Endothelial cell of umbilical vein (primary cell): ENCODE measurements around the gene PCGF3. TPM values are rescaled to one million over a fixed set of nuclear protein-coding genes. Genes with fewer than 3 reads are reported as not detected.

Source experiments
- BruUV-seq: library from RNA; stranded (reverse); fragments of 400-500 nt; replicated peaks from 2 replicates; lab custom pipeline; 2021; lab: Mats Ljungman, UMichigan
- CTCF ChIA-PET: fragments of 300-600, 350-600 bp; sonication (Branson Sonifier 250); formaldehyde crosslinking; loops from one replicate; lab custom pipeline; 2021; ENCODE audit warnings: antibody characterized with exemption, inconsistent platforms; lab: Charles Lee
- POLR2A ChIA-PET: fragments of 300-600, 350-600 bp; sonication (Branson Sonifier 250); formaldehyde crosslinking; loops from one replicate; lab custom pipeline; 2021; ENCODE audit warnings: antibody characterized with exemption, inconsistent platforms; lab: Charles Lee
- DNase-seq: peaks from one replicate; pipeline ENCODE4 v3.0.0-alpha.2; 2011; ENCODE audit warnings: low read depth, low spot score
- FAIRE-seq: peaks from 2 replicates; lab custom pipeline; 2011; peaks lifted over from hg19 to GRCh38; lab: Jason Lieb, UNC
- H2AFZ ChIP-seq: 2 replicates; pipeline ENCODE4 v1.6.0; 2012; ENCODE audit warnings: low read depth, low read length, control low read depth, inconsistent platforms
- H3K27ac ChIP-seq: 2 replicates; pipeline ENCODE4 v1.5.1; 2011; ENCODE audit warnings: low read depth, mild to moderate bottlenecking, control low read depth, low read length, moderate library complexity; ENCODE audit not compliant: insufficient read depth
- H3K27me3 ChIP-seq, 2 experiments: 2 replicates each; pipeline versions ENCODE4 v1.6.0 to v1.6.1; 2011; ENCODE audit warnings: low read length in 2 of 2, mixed read lengths in 1 of 2; ENCODE audit not compliant: control insufficient read depth in 2 of 2, insufficient read depth in 2 of 2
- H3K36me3 ChIP-seq, 2 experiments: 2 replicates in 1 of 2; 3 replicates in 1 of 2; pipeline ENCODE4 v1.5.1; 2011; ENCODE audit warnings: low read length in 2 of 2, mild to moderate bottlenecking in 1 of 2, moderate library complexity in 1 of 2; ENCODE audit not compliant: control insufficient read depth in 2 of 2, insufficient read depth in 2 of 2; ENCODE audit errors: extremely low read depth in 1 of 2
- H3K4me1 ChIP-seq: 3 replicates; pipeline ENCODE4 v1.5.1; 2011; ENCODE audit warnings: mild to moderate bottlenecking, low read length; ENCODE audit not compliant: control insufficient read depth, insufficient read depth; ENCODE audit errors: extremely low read depth
- H3K4me2 ChIP-seq: 2 replicates; pipeline ENCODE4 v1.6.1; 2011; ENCODE audit warnings: low read length, control low read depth, mixed read lengths; ENCODE audit not compliant: insufficient read depth
- H3K4me3 ChIP-seq, 3 experiments: fragments of 200-600 bp in 1 of 3; sonication (generic), shearing (Covaris generic) in 1 of 3; replicated peaks in 1 of 3; 2 replicates each; pipeline ENCODE4 v1.5.1; 2011 to 2016; ENCODE audit warnings: control low read depth in 3 of 3, low read length in 3 of 3, mild to moderate bottlenecking in 2 of 3, inconsistent platforms in 1 of 3, low read depth in 1 of 3, moderate library complexity in 1 of 3; ENCODE audit not compliant: insufficient read depth in 1 of 3
- H3K79me2 ChIP-seq: 2 replicates; pipeline ENCODE4 v1.6.0; 2012; ENCODE audit warnings: low read length, inconsistent platforms; ENCODE audit not compliant: control insufficient read depth, insufficient read depth
- H3K9ac ChIP-seq: replicated peaks from 2 replicates; pipeline ENCODE3; 2011; ENCODE audit warnings: low read length, control low read depth; ENCODE audit not compliant: insufficient read depth; ENCODE audit errors: extremely low read depth
- H3K9me1 ChIP-seq: replicated peaks from 3 replicates; pipeline ENCODE4 v1.6.0; 2011; ENCODE audit warnings: mild to moderate bottlenecking, low read length; ENCODE audit not compliant: control insufficient read depth, insufficient read depth; ENCODE audit errors: extremely low read depth
- H3K9me3 ChIP-seq: replicated peaks from 2 replicates; pipeline ENCODE4 v1.5.1; 2012; ENCODE audit warnings: low read length, inconsistent platforms; ENCODE audit not compliant: control insufficient read depth, insufficient read depth
- H4K20me1 ChIP-seq: replicated peaks from 2 replicates; pipeline ENCODE3; 2011; ENCODE audit warnings: mild to moderate bottlenecking, low read length; ENCODE audit not compliant: control insufficient read depth, insufficient read depth; ENCODE audit errors: extremely low read depth
- EZH2 ChIP-seq: IDR thresholded peaks from 2 replicates; pipeline ENCODE4 v1.6.1; 2012; ENCODE audit warnings: borderline replicate concordance, low read depth, mild to moderate bottlenecking, moderate library complexity, low read length, inconsistent platforms; ENCODE audit not compliant: severe bottlenecking
- FOS ChIP-seq: IDR thresholded peaks from 2 replicates; pipeline ENCODE4 v1.6.1; 2011; ENCODE audit warnings: mild to moderate bottlenecking, low read length, moderate library complexity, borderline replicate concordance; ENCODE audit not compliant: insufficient read depth
- GATA2 ChIP-seq: IDR thresholded peaks from 2 replicates; pipeline ENCODE4 v1.7.0; 2011; ENCODE audit warnings: low read depth, mild to moderate bottlenecking, moderate library complexity, mixed read lengths, low read length; ENCODE audit not compliant: insufficient read length, insufficient read depth
- JUN ChIP-seq: IDR thresholded peaks from 2 replicates; pipeline ENCODE4 v1.6.1; 2011; ENCODE audit warnings: borderline replicate concordance, low read depth; ENCODE audit not compliant: insufficient read length, insufficient read depth
- MYC ChIP-seq: IDR thresholded peaks from one replicate; pipeline ENCODE4 v1.6.1; 2011; ENCODE audit warnings: mild to moderate bottlenecking, low read depth, low read length
- POLR2A ChIP-seq: IDR thresholded peaks from 2 replicates; pipeline ENCODE4 v1.6.1; 2012; ENCODE audit warnings: low read depth, mild to moderate bottlenecking, control low read depth, low read length
- POLR2AphosphoS5 ChIP-seq: IDR thresholded peaks from 2 replicates; pipeline ENCODE4 v1.6.1; 2012; ENCODE audit warnings: low read depth, mild to moderate bottlenecking, control low read depth, low read length, moderate library complexity; ENCODE audit not compliant: insufficient read depth
- dilution Hi-C: fragments of 300-500 bp; cut with MboI; formaldehyde crosslinking; loops from one replicate; pipeline ENCODE4 v1.15.0; 2019; ENCODE audit warnings: low sequenced_read_pairs; ENCODE audit not compliant: extremely low pct_ligation_motif_present
- intact Hi-C: fragments of 100-400 bp; cut with micrococcal nuclease; formaldehyde crosslinking; loops from one replicate; pipeline ENCODE4 v1.10.0; 2022
- polyA plus RNA-seq, 4 experiments: library from polyadenylated mRNA; depleted of rRNA in 3 of 4; stranded (reverse) in 3 of 4; unstranded in 1 of 4; fragments of >200 nt; gene quantifications; 2 replicates each; pipeline versions ENCODE4 v1.2.1 to v1.2.3, GENCODE V29; 2011 to 2012; ENCODE audit warnings: missing spikeins in 1 of 4
- total RNA-seq: library from RNA; stranded (reverse); gene quantifications from 2 replicates; pipeline ENCODE4 v1.2.3, GENCODE V29; 2021
- TF ChIP-seq, protein P1 (sequence below), 2 donors: IDR thresholded peaks; 1 replicate in 1 of 2; 2 replicates in 1 of 2; pipeline ENCODE4 v1.5.1; 2011; ENCODE audit warnings: low read length in 2 of 2, mild to moderate bottlenecking in 2 of 2, moderate library complexity in 2 of 2, control low read depth in 1 of 2, inconsistent platforms in 1 of 2, low read depth in 1 of 2; ENCODE audit not compliant: insufficient read depth in 1 of 2; ENCODE audit errors: extremely low read depth in 1 of 2
- TF ChIP-seq, protein P2 (sequence below): IDR thresholded peaks from 2 replicates; pipeline ENCODE4 v1.6.1; 2011; ENCODE audit not compliant: insufficient read depth, insufficient read length

Gene PCGF3
- total and polyA plus RNA-seq, 2 donors (not counting 3 experiments of a cell fraction or from before 2014, with no cell fraction given): 70.2 to 91.8 TPM

GRCh38 chr4:789571-790465, 84.2 kb downstream of the PCGF3 start:
- no TSS peak for BruUV-seq
- Histone ChIP-seq H3K4me2 (no peak overlapping the region), H2AFZ (no peak overlapping the region), H3K9ac (no peak overlapping the region), H3K4me3 (no peak overlapping the region), H3K36me3 (no peaks in the 10 kb centered on the region), H4K20me1 (no peaks in the 10 kb centered on the region), H3K4me1 (peaks cover 4% of the 10 kb centered on the region), H3K9me3 (no peaks in the 10 kb centered on the region), H3K9me1 (no peaks in the 10 kb centered on the region), H3K27ac (no peak overlapping the region), H3K27me3 (peaks cover 20 to 25% of the 10 kb centered on the region in 2 experiments), H3K79me2 (no peaks in the 10 kb centered on the region)
- ChIA-PET POLR2A (no interaction called here), CTCF (interaction anchor here (1.2 kb wide), 1 partner anchor 91 kb away, joined by 3 read pairs; no protein-coding TSS in a partner anchor)
- intact Hi-C loops (no loop called here), dilution Hi-C loops (no loop called here)
- FAIRE-seq (no peak), DNase-seq (no peak)
- TF ChIP-seq FOS: no peak

GRCh38 chr4:790466-790820, 84.8 kb downstream of the PCGF3 start:
- FAIRE-seq (no peak), DNase-seq (no peak)
- ChIA-PET CTCF (interaction anchor here (1.2 kb wide), 1 partner anchor 90 kb away, joined by 3 read pairs; no protein-coding TSS in a partner anchor), POLR2A (no interaction called here)
- H2AFZ ChIP-seq: no peak overlapping the region
- no TSS peak for BruUV-seq
- H3K9me1 ChIP-seq: no peaks in the 10 kb centered on the region
- no peak for TF ChIP-seq EZH2
- TF ChIP-seq POLR2AphosphoS5: no peak
- TF ChIP-seq FOS: no peak
- no peak for TF ChIP-seq MYC
- TF ChIP-seq, protein P1, sequence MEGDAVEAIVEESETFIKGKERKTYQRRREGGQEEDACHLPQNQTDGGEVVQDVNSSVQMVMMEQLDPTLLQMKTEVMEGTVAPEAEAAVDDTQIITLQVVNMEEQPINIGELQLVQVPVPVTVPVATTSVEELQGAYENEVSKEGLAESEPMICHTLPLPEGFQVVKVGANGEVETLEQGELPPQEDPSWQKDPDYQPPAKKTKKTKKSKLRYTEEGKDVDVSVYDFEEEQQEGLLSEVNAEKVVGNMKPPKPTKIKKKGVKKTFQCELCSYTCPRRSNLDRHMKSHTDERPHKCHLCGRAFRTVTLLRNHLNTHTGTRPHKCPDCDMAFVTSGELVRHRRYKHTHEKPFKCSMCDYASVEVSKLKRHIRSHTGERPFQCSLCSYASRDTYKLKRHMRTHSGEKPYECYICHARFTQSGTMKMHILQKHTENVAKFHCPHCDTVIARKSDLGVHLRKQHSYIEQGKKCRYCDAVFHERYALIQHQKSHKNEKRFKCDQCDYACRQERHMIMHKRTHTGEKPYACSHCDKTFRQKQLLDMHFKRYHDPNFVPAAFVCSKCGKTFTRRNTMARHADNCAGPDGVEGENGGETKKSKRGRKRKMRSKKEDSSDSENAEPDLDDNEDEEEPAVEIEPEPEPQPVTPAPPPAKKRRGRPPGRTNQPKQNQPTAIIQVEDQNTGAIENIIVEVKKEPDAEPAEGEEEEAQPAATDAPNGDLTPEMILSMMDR (IDR thresholded peaks at IDR 0.05; ENCODE audit: extremely low read depth in 1 of 2, insufficient read depth in 1 of 2, low read depth in 1 of 2, low read length in 2 of 2): no peak
- TF ChIP-seq GATA2: no peak
- no peak for TF ChIP-seq JUN
- TF ChIP-seq POLR2A: no peak
- TF ChIP-seq, protein P2, sequence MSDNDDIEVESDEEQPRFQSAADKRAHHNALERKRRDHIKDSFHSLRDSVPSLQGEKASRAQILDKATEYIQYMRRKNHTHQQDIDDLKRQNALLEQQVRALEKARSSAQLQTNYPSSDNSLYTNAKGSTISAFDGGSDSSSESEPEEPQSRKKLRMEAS: no peak
- intact Hi-C loops: no loop called here
- H3K27ac ChIP-seq: no peak overlapping the region
- H3K9ac ChIP-seq: no peak overlapping the region
- no peak overlapping the region for H3K4me3 ChIP-seq
- no peaks in the 10 kb centered on the region for H3K36me3 ChIP-seq
- H4K20me1 ChIP-seq: no peaks in the 10 kb centered on the region
- H3K9me3 ChIP-seq: no peaks in the 10 kb centered on the region
- dilution Hi-C loops: no loop called here
- no peak overlapping the region for H3K4me2 ChIP-seq
- peaks cover 23 to 30% of the 10 kb centered on the region in 2 experiments for H3K27me3 ChIP-seq
- H3K79me2 ChIP-seq: no peaks in the 10 kb centered on the region
- H3K4me1 ChIP-seq: peaks cover 4% of the 10 kb centered on the region
